DMS 273 (cell line): Measurements from ENCODE around the gene SH3RF1.

Experiments used
- DNase-seq: peaks from one replicate; lab custom pipeline; 2025; ENCODE audit not compliant: unreplicated experiment; lab: John Stamatoyannopoulos, UW

Gene SH3RF1

GRCh38 chr4:169252339-169253112 lies 18.2 kb downstream of the SH3RF1 start:
- peak; percentile 47 for DNase-seq

GRCh38 chr4:169251291-169252235 lies 19.2 kb downstream of the SH3RF1 start:
- DNase-seq: peak; percentile 35

GRCh38 chr4:169250796-169251195 lies 20.0 kb downstream of the SH3RF1 start:
- DNase-seq: no peak

GRCh38 chr4:169249999-169250398 lies 20.8 kb downstream of the SH3RF1 start:
- DNase-seq: no peak

GRCh38 chr4:169249214-169249973 lies 21.4 kb downstream of the SH3RF1 start:
- DNase-seq: peak; percentile 13

- DNase-seq: no peak
Observed at GRCh38 chr4:169248645-169249044, 22.1 kb downstream of the SH3RF1 start.

- DNase-seq: no peak
Observed at GRCh38 chr4:169246957-169247396, 23.8 kb downstream of the SH3RF1 start.

- no peak for DNase-seq
Observed at GRCh38 chr4:169246279-169246678, 24.5 kb downstream of the SH3RF1 start.

- no peak for DNase-seq
Observed at GRCh38 chr4:169245061-169245460, 25.7 kb downstream of the SH3RF1 start.

- peak; percentile 18 for DNase-seq
Observed at GRCh38 chr4:169243825-169244609, 26.7 kb downstream of the SH3RF1 start.

GRCh38 chr4:169241464-169241863 lies 29.3 kb downstream of the SH3RF1 start:
- DNase-seq: no peak

- DNase-seq: no peak
Observed at GRCh38 chr4:169239221-169239905, 31.4 kb downstream of the SH3RF1 start.

- peak; percentile 51 for DNase-seq
Observed at GRCh38 chr4:169238445-169238844, 32.3 kb downstream of the SH3RF1 start.

GRCh38 chr4:169236873-169237626 lies 33.7 kb downstream of the SH3RF1 start:
- DNase-seq: peak; percentile 61

- peak; percentile 20 for DNase-seq
Observed at GRCh38 chr4:169236078-169236477, 34.7 kb downstream of the SH3RF1 start.

GRCh38 chr4:169234137-169234855 lies 36.5 kb downstream of the SH3RF1 start:
- no peak for DNase-seq

- no peak for DNase-seq
Observed at GRCh38 chr4:169233691-169234090, 37.1 kb downstream of the SH3RF1 start.

GRCh38 chr4:169231647-169232262 lies 39.0 kb downstream of the SH3RF1 start:
- no peak for DNase-seq
